Activated naive CD4-positive, alpha-beta T cell treated with anti-CD3 and anti-CD28 coated beads, Interleukin-2, amount 10 ng/mL, durations not matched to agents 7 days and 5 days (primary cell): ENCODE data around the gene NR1H3.

Experiments
- CTCF ChIA-PET: fragments of 350-600 bp; sonication (Branson Sonifier 250); formaldehyde crosslinking; loops from one replicate; lab custom pipeline; 2021; ENCODE audit warnings: antibody characterized with exemption; lab: Charles Lee
- DNase-seq: peaks from one replicate; pipeline ENCODE4 v3.0.0-alpha.2; 2020
- H3K27ac Mint-ChIP-seq: one replicate; pipeline ENCODE4 v1.8.0; 2021; ENCODE audit warnings: mild to moderate bottlenecking, moderate library complexity, mixed read lengths
- H3K27me3 Mint-ChIP-seq: one replicate; pipeline ENCODE4 v1.8.0; 2021; ENCODE audit warnings: mild to moderate bottlenecking, mixed read lengths
- H3K36me3 Mint-ChIP-seq: one replicate; pipeline ENCODE4 v1.8.0; 2021; ENCODE audit warnings: mixed read lengths
- H3K4me1 Mint-ChIP-seq: one replicate; pipeline ENCODE4 v1.8.0; 2021; ENCODE audit warnings: mixed read lengths
- H3K4me3 Mint-ChIP-seq: one replicate; pipeline ENCODE4 v1.8.0; 2021; ENCODE audit warnings: mild to moderate bottlenecking, moderate library complexity, mixed read lengths
- H3K9me3 Mint-ChIP-seq: one replicate; pipeline ENCODE4 v1.8.0; 2021; ENCODE audit warnings: mixed read lengths

Gene NR1H3

GRCh38 chr11:47267876-47268275 is 10.1 kb downstream of the NR1H3 start:
- DNase-seq, result no peak
- CTCF ChIA-PET, result interaction anchor here (1.2 to 2.3 kb wide), 3 partner anchors 9 to 90 kb away, joined by 3 to 21 read pairs (median 4); partner anchors contain the start of gene ACP2
- H3K4me1 Mint-ChIP-seq, result peaks cover 65% of the 10 kb centered on the region
- H3K4me3 Mint-ChIP-seq, result no peak overlapping the region
- no peaks in the 10 kb centered on the region for H3K27me3 Mint-ChIP-seq
- H3K27ac Mint-ChIP-seq, result peak overlapping the region; percentile 99
- peaks cover 10% of the 10 kb centered on the region for H3K36me3 Mint-ChIP-seq
- no peaks in the 10 kb centered on the region for H3K9me3 Mint-ChIP-seq

- H3K4me3 Mint-ChIP-seq, result peak overlapping the region; percentile 84
- DNase-seq, result no peak
- CTCF ChIA-PET, result interaction anchor here (1.2 to 2.3 kb wide), 3 partner anchors 10 to 90 kb away, joined by 3 to 21 read pairs (median 4); partner anchors contain the start of gene ACP2
- no peaks in the 10 kb centered on the region for H3K27me3 Mint-ChIP-seq
- peaks cover 11% of the 10 kb centered on the region for H3K36me3 Mint-ChIP-seq
- H3K9me3 Mint-ChIP-seq, result no peaks in the 10 kb centered on the region
- H3K4me1 Mint-ChIP-seq, result peaks cover 68% of the 10 kb centered on the region
- H3K27ac Mint-ChIP-seq, result peak overlapping the region; percentile 99
Measured at GRCh38 chr11:47268448-47269001, 10.7 kb downstream of the NR1H3 start.

- Mint-ChIP-seq H3K27me3 (no peaks in the 10 kb centered on the region), H3K4me1 (peaks cover 68% of the 10 kb centered on the region), H3K4me3 (peak overlapping the region; percentile 84), H3K36me3 (peaks cover 16% of the 10 kb centered on the region), H3K27ac (peak overlapping the region; percentile 99), H3K9me3 (no peaks in the 10 kb centered on the region)
- peak; percentile 90 for DNase-seq
- CTCF ChIA-PET, result interaction anchor here (1.2 to 2.3 kb wide), 3 partner anchors 10 to 91 kb away, joined by 3 to 21 read pairs (median 4); partner anchors contain the start of gene ACP2
Measured at GRCh38 chr11:47269002-47269828, 11.4 kb downstream of the NR1H3 start.

- Mint-ChIP-seq H3K4me1 (peaks cover 62% of the 10 kb centered on the region), H3K27ac (peak within 1 kb of the TSS; percentile 99)
- CTCF ChIA-PET, result no interaction called here
Measured at GRCh38 chr11:47269829-47270305, 12.1 kb downstream of the NR1H3 start, which contains the start of gene MADD. Gene MADD, plus strand, starts transcription at chr11:47270133.

GRCh38 chr11:47270331-47271271 is 12.8 kb downstream of the NR1H3 start:
- H3K4me3 Mint-ChIP-seq, result peak overlapping the region; percentile 84
- H3K9me3 Mint-ChIP-seq, result no peaks in the 10 kb centered on the region
- H3K27ac Mint-ChIP-seq, result peak overlapping the region; percentile 91
- CTCF ChIA-PET, result interaction anchor here (0.9 to 2.1 kb wide), 10 partner anchors 10 to 142 kb away, joined by 3 to 10 read pairs (median 5); partner anchors contain the start of gene ACP2
- H3K4me1 Mint-ChIP-seq, result peaks cover 54% of the 10 kb centered on the region
- DNase-seq, result peak; percentile 52
- peaks cover 21% of the 10 kb centered on the region for H3K36me3 Mint-ChIP-seq
- no peaks in the 10 kb centered on the region for H3K27me3 Mint-ChIP-seq

More at GRCh38 chr11:47269829-47270305, 12.1 kb downstream of the NR1H3 start, which contains the start of gene MADD:
- Mint-ChIP-seq H3K4me3 (peak within 1 kb of the TSS; percentile 84), H3K27me3 (no peaks in the 10 kb centered on the region), H3K9me3 (no peaks in the 10 kb centered on the region), H3K36me3 (peaks cover 19% of the 10 kb centered on the region)
- DNase-seq, result peak; percentile 92

GRCh38 chr11:47271328-47271727 is 13.5 kb downstream of the NR1H3 start:
- Mint-ChIP-seq H3K27ac (peak overlapping the region; percentile 91), H3K27me3 (no peaks in the 10 kb centered on the region), H3K9me3 (no peaks in the 10 kb centered on the region), H3K4me1 (peaks cover 48% of the 10 kb centered on the region), H3K36me3 (peaks cover 29% of the 10 kb centered on the region), H3K4me3 (peak overlapping the region; percentile 84)
- DNase-seq, result no peak
- CTCF ChIA-PET, result interaction anchor here (0.8 to 2.1 kb wide), 10 partner anchors 9 to 141 kb away, joined by 3 to 10 read pairs (median 5); partner anchors contain the start of genes ACP2 and NR1H3

GRCh38 chr11:47271961-47272661 is 14.3 kb downstream of the NR1H3 start:
- H3K36me3 Mint-ChIP-seq, result peaks cover 37% of the 10 kb centered on the region
- H3K4me3 Mint-ChIP-seq, result peak overlapping the region; percentile 84
- H3K4me1 Mint-ChIP-seq, result peaks cover 46% of the 10 kb centered on the region

GRCh38 chr11:47272706-47273105 is 14.9 kb downstream of the NR1H3 start:
- no peak overlapping the region for H3K27ac Mint-ChIP-seq
- no peak overlapping the region for H3K4me3 Mint-ChIP-seq
- no peaks in the 10 kb centered on the region for H3K27me3 Mint-ChIP-seq
- no peaks in the 10 kb centered on the region for H3K9me3 Mint-ChIP-seq
- CTCF ChIA-PET, result interaction anchor here (0.9 to 1.9 kb wide), 4 partner anchors 13 to 139 kb away, joined by 3 to 10 read pairs (median 3); no protein-coding TSS in a partner anchor
- peaks cover 40% of the 10 kb centered on the region for H3K4me1 Mint-ChIP-seq
- peaks cover 40% of the 10 kb centered on the region for H3K36me3 Mint-ChIP-seq
- no peak for DNase-seq

More at GRCh38 chr11:47271961-47272661, 14.3 kb downstream of the NR1H3 start:
- CTCF ChIA-PET, result interaction anchor here (0.8 to 2.1 kb wide), 6 partner anchors 13 to 140 kb away, joined by 3 to 10 read pairs (median 4); partner anchors contain the start of gene NR1H3
- peak overlapping the region; percentile 9 for H3K27ac Mint-ChIP-seq
- H3K9me3 Mint-ChIP-seq, result no peaks in the 10 kb centered on the region
- H3K27me3 Mint-ChIP-seq, result no peaks in the 10 kb centered on the region
- peak; percentile 40 for DNase-seq

- H3K36me3 Mint-ChIP-seq, result peaks cover 53% of the 10 kb centered on the region
- CTCF ChIA-PET, result interaction anchor here (1.7 kb wide), 1 partner anchor 26 kb away, joined by 3 read pairs; the partner anchor contains the start of gene ACP2
- H3K4me3 Mint-ChIP-seq, result no peak overlapping the region
- H3K27ac Mint-ChIP-seq, result no peak overlapping the region
- no peaks in the 10 kb centered on the region for H3K9me3 Mint-ChIP-seq
- DNase-seq, result no peak
- H3K4me1 Mint-ChIP-seq, result peaks cover 24% of the 10 kb centered on the region
- H3K27me3 Mint-ChIP-seq, result no peaks in the 10 kb centered on the region
Measured at GRCh38 chr11:47274495-47275235, 16.9 kb downstream of the NR1H3 start.

- peaks cover 62% of the 10 kb centered on the region for H3K36me3 Mint-ChIP-seq
- H3K27me3 Mint-ChIP-seq, result no peaks in the 10 kb centered on the region
- CTCF ChIA-PET, result no interaction called here
- H3K9me3 Mint-ChIP-seq, result no peaks in the 10 kb centered on the region
- no peak overlapping the region for H3K4me3 Mint-ChIP-seq
- peaks cover 12% of the 10 kb centered on the region for H3K4me1 Mint-ChIP-seq
- DNase-seq, result no peak
- no peak overlapping the region for H3K27ac Mint-ChIP-seq
Measured at GRCh38 chr11:47276923-47277322, 19.1 kb downstream of the NR1H3 start.

- H3K27me3 Mint-ChIP-seq, result no peaks in the 10 kb centered on the region
- H3K4me1 Mint-ChIP-seq, result peaks cover under 1% of the 10 kb centered on the region
- H3K36me3 Mint-ChIP-seq, result peaks cover 66% of the 10 kb centered on the region
- H3K27ac Mint-ChIP-seq, result no peak overlapping the region
- H3K4me3 Mint-ChIP-seq, result no peak overlapping the region
- CTCF ChIA-PET, result no interaction called here
- DNase-seq, result no peak
- H3K9me3 Mint-ChIP-seq, result no peaks in the 10 kb centered on the region
Measured at GRCh38 chr11:47278058-47278457, 20.3 kb downstream of the NR1H3 start.

GRCh38 chr11:47278769-47279168 is 21.0 kb downstream of the NR1H3 start:
- Mint-ChIP-seq H3K27ac (no peak overlapping the region), H3K4me1 (no peaks in the 10 kb centered on the region)
- CTCF ChIA-PET, result interaction anchor here (0.6 kb wide), 1 partner anchor 45 kb away, joined by 3 read pairs; no protein-coding TSS in a partner anchor

More at GRCh38 chr11:47278769-47279168, 21.0 kb downstream of the NR1H3 start:
- H3K36me3 Mint-ChIP-seq, result peaks cover 67% of the 10 kb centered on the region
- no peak overlapping the region for H3K4me3 Mint-ChIP-seq
- H3K9me3 Mint-ChIP-seq, result no peaks in the 10 kb centered on the region
- no peaks in the 10 kb centered on the region for H3K27me3 Mint-ChIP-seq
- DNase-seq, result no peak
